B cell (primary cell): ENCODE measurements around the gene XRCC4. TPM values are rescaled to one million over a fixed set of nuclear protein-coding genes. Genes with fewer than 3 reads are reported as not detected.

Source experiments
- ATAC-seq: fragments of 200-7000 bp; cut with Tn5 transposase; one replicate; pipeline ENCODE4 v1.10.0; 2021; ENCODE audit warnings: low read depth, mild to moderate bottlenecking, moderate number of reproducible peaks, moderate library complexity
- CTCF ChIA-PET: fragments of 350-600 bp; sonication (Branson Sonifier 250); formaldehyde crosslinking; loops from one replicate; lab custom pipeline; 2021; ENCODE audit warnings: antibody characterized with exemption, inconsistent platforms; lab: Charles Lee
- POLR2A ChIA-PET: fragments of 350-600 bp; sonication (Branson Sonifier 250); formaldehyde crosslinking; loops from one replicate; lab custom pipeline; 2021; ENCODE audit warnings: antibody characterized with exemption; lab: Charles Lee
- DNase-seq: peaks from one replicate; pipeline ENCODE4 v3.0.0; 2013
- H2AFZ ChIP-seq: 2 replicates; pipeline ENCODE4 v1.6.1; 2012; ENCODE audit warnings: mild to moderate bottlenecking, low read depth, low read length; ENCODE audit not compliant: insufficient read depth, poor library complexity, severe bottlenecking
- H3K27ac ChIP-seq, 2 donors: 1 replicate in 1 of 2; 2 replicates in 1 of 2; pipeline ENCODE4 v1.5.1; 2012 to 2013; ENCODE audit warnings: low read length in 2 of 2, mild to moderate bottlenecking in 2 of 2, moderate library complexity in 1 of 2
- H3K27me3 ChIP-seq, 4 experiments: fragments of 200-600 bp in 1 of 4; sonication (generic) in 1 of 4; replicated peaks in 1 of 4; 1 replicate in 2 of 4; 2 replicates in 2 of 4; pipeline versions ENCODE4 v1.6.1 to v1.7.0; 2013 to 2016; ENCODE audit warnings: low read length in 3 of 4, mild to moderate bottlenecking in 2 of 4, mixed read lengths in 1 of 4, moderate library complexity in 1 of 4; ENCODE audit not compliant: insufficient read depth in 4 of 4, control insufficient read depth in 3 of 4; ENCODE audit errors: control extremely low read depth in 1 of 4
- H3K36me3 ChIP-seq, 2 experiments: replicated peaks in 1 of 2; 1 replicate in 1 of 2; 2 replicates in 1 of 2; pipeline versions ENCODE4 v1.6.1 to v1.7.1; 2013; ENCODE audit warnings: low read length in 1 of 2; ENCODE audit not compliant: insufficient read depth in 2 of 2, control insufficient read depth in 1 of 2; ENCODE audit errors: control extremely low read depth in 1 of 2, extremely low read depth in 1 of 2
- H3K4me1 ChIP-seq, 2 donors: fragments of 200-600 bp in 1 of 2; sonication (generic) in 1 of 2; 1 replicate in 1 of 2; 2 replicates in 1 of 2; pipeline versions ENCODE4 v1.5.1 to v1.6.1; 2013 to 2017; ENCODE audit warnings: low read length in 2 of 2; ENCODE audit not compliant: control insufficient read depth in 2 of 2, insufficient read depth in 2 of 2
- H3K4me2 ChIP-seq: replicated peaks from 2 replicates; pipeline ENCODE3; 2012; ENCODE audit warnings: mild to moderate bottlenecking, low read depth, low read length; ENCODE audit not compliant: poor library complexity, severe bottlenecking
- H3K4me3 ChIP-seq, 5 experiments: fragments of 200-600 bp in 1 of 5; sonication (generic) in 1 of 5; 1 replicate in 3 of 5; 2 replicates in 2 of 5; pipeline versions ENCODE4 v1.5.1 to v1.7.0; 2011 to 2016; ENCODE audit warnings: low read length in 4 of 5, mild to moderate bottlenecking in 4 of 5, low read depth in 2 of 5, control low read depth in 1 of 5, moderate library complexity in 1 of 5; ENCODE audit not compliant: insufficient read depth in 1 of 5; ENCODE audit errors: control extremely low read depth in 1 of 5, extremely low read depth in 1 of 5
- H3K79me2 ChIP-seq: fragments of 200-600 bp; sonication (generic); one replicate; pipeline ENCODE4 v1.6.0; 2016; ENCODE audit warnings: low read length; ENCODE audit not compliant: control insufficient read depth, insufficient read depth
- H3K9ac ChIP-seq: fragments of 200-600 bp; sonication (generic); 2 replicates; pipeline ENCODE4 v1.6.1; 2017; ENCODE audit warnings: mild to moderate bottlenecking, low read length, moderate library complexity
- H3K9me3 ChIP-seq, 3 donors: one replicate each; pipeline versions ENCODE4 v1.6.1 to v1.7.1; 2013; ENCODE audit warnings: low read length in 2 of 3; ENCODE audit not compliant: control insufficient read depth in 2 of 3, insufficient read depth in 1 of 3; ENCODE audit errors: control extremely low read depth in 1 of 3
- H4K20me1 ChIP-seq: 2 replicates; pipeline ENCODE4 v1.6.0; 2012; ENCODE audit warnings: mild to moderate bottlenecking, low read length; ENCODE audit not compliant: insufficient read depth, control insufficient read depth, poor library complexity, severe bottlenecking
- H3K27ac Mint-ChIP-seq: one replicate; pipeline ENCODE4 v1.8.0; 2021; ENCODE audit warnings: mixed read lengths
- H3K27me3 Mint-ChIP-seq: one replicate; pipeline ENCODE4 v1.8.0; 2021; ENCODE audit warnings: mixed read lengths
- H3K4me1 Mint-ChIP-seq: one replicate; pipeline ENCODE4 v1.8.0; 2021; ENCODE audit warnings: mixed read lengths
- H3K4me3 Mint-ChIP-seq: one replicate; pipeline ENCODE4 v1.8.0; 2021; ENCODE audit warnings: mixed read lengths
- H3K9me3 Mint-ChIP-seq: one replicate; pipeline ENCODE4 v1.8.0; 2022; ENCODE audit warnings: mixed read lengths; ENCODE audit not compliant: insufficient read depth
- CTCF ChIP-seq: fragments of 200-600 bp; IDR thresholded peaks from one replicate; pipeline ENCODE4 v1.8.0; 2022; ENCODE audit warnings: antibody characterized with exemption, mild to moderate bottlenecking
- EZH2 ChIP-seq: IDR thresholded peaks from 2 replicates; pipeline ENCODE4 v1.6.1; 2012; ENCODE audit warnings: borderline replicate concordance, low read depth, mild to moderate bottlenecking, moderate library complexity, low read length; ENCODE audit not compliant: insufficient read depth, poor library complexity, severe bottlenecking
- WGBS: methylation state at CpG from one replicate; pipeline ENCODE4 v1.1.5; 2013; ENCODE audit warnings: missing lambda C conversion rate; ENCODE audit not compliant: insufficient coverage; 5-methylcytosine and 5-hydroxymethylcytosine counted together
- intact Hi-C: fragments of 100-400 bp; cut with micrococcal nuclease; formaldehyde crosslinking; loops from one replicate; pipeline ENCODE4 v1.10.0; 2022
- polyA plus RNA-seq: library from polyadenylated mRNA; depleted of rRNA; stranded (reverse); fragments of >200 nt; gene quantifications from 2 replicates; pipeline ENCODE4 v1.2.3, GENCODE V29; 2012
- total RNA-seq, 2 donors: library from RNA; stranded (reverse); fragments of 120-200 nt in 1 of 2; gene quantifications; 1 replicate in 1 of 2; 2 replicates in 1 of 2; pipeline versions ENCODE4 v1.2.3 to v1.2.4, GENCODE V29; 2013 to 2022

XRCC4 gene
- total and polyA plus RNA-seq, 2 donors (not counting 1 experiment from before 2014, with no cell fraction given) = 1.3 to 7.7 TPM

GRCh38 chr5:83055166-83055565 is 22.2 kb upstream of the XRCC4 start:
- Mint-ChIP-seq H3K27ac (no peak overlapping the region), H3K9me3 (no peaks in the 10 kb centered on the region), H3K4me1 (peaks cover 14% of the 10 kb centered on the region), H3K27me3 (no peaks in the 10 kb centered on the region), H3K4me3 (no peak overlapping the region)
- ChIA-PET POLR2A (no interaction called here), CTCF (no interaction called here)
- H3K36me3 ChIP-seq = peaks cover 8 to 28% of the 10 kb centered on the region in 2 experiments
- H3K4me2 ChIP-seq = no peak overlapping the region
- H3K27me3 ChIP-seq = no peaks in the 10 kb centered on the region
- H3K4me1 ChIP-seq = no peaks in the 10 kb centered on the region
- H3K27ac ChIP-seq = no peak overlapping the region
- no peak for TF ChIP-seq CTCF
- no peak for TF ChIP-seq EZH2
- intact Hi-C loops = no loop called here
- no peak overlapping the region for H3K9ac ChIP-seq
- ATAC-seq (no peak), DNase-seq (no peak)
- no peak overlapping the region for H2AFZ ChIP-seq
- no peaks in the 10 kb centered on the region for H3K9me3 ChIP-seq
- H3K79me2 ChIP-seq = no peaks in the 10 kb centered on the region
- H3K4me3 ChIP-seq = no peak overlapping the region
- H4K20me1 ChIP-seq = no peaks in the 10 kb centered on the region
- no CpG with 5 or more reads among the region's 2 CpGs for WGBS

- Mint-ChIP-seq H3K9me3 (no peaks in the 10 kb centered on the region), H3K27me3 (no peaks in the 10 kb centered on the region), H3K4me3 (no peak overlapping the region), H3K4me1 (peaks cover 16% of the 10 kb centered on the region), H3K27ac (no peak overlapping the region)
- Histone ChIP-seq H3K9me3 (no peaks in the 10 kb centered on the region), H2AFZ (no peak overlapping the region), H3K79me2 (peaks cover 7% of the 10 kb centered on the region), H3K27ac (no peak overlapping the region), H4K20me1 (peaks cover 10% of the 10 kb centered on the region), H3K9ac (no peak overlapping the region), H3K36me3 (peaks cover 8 to 39% of the 10 kb centered on the region in 2 experiments), H3K4me2 (no peak overlapping the region), H3K27me3 (no peaks in the 10 kb centered on the region), H3K4me1 (no peaks in the 10 kb centered on the region), H3K4me3 (no peak overlapping the region)
- ChIA-PET CTCF (no interaction called here), POLR2A (no interaction called here)
- DNase-seq (no peak), ATAC-seq (no peak)
- intact Hi-C loops = no loop called here
- TF ChIP-seq EZH2 = no peak
- TF ChIP-seq CTCF = no peak
Observed at GRCh38 chr5:83058726-83059125, 18.6 kb upstream of the XRCC4 start.
